ENCODE data around the gene KIF26B. TPM values are rescaled to one million over a fixed set of nuclear protein-coding genes. Genes with fewer than 3 reads are reported as not detected.

The KIF26B gene
- total RNA-seq, 4 donors from 2014 or later = 0.20 to 0.79 (median 0.41) TPM; not detected in 1

DNA sequence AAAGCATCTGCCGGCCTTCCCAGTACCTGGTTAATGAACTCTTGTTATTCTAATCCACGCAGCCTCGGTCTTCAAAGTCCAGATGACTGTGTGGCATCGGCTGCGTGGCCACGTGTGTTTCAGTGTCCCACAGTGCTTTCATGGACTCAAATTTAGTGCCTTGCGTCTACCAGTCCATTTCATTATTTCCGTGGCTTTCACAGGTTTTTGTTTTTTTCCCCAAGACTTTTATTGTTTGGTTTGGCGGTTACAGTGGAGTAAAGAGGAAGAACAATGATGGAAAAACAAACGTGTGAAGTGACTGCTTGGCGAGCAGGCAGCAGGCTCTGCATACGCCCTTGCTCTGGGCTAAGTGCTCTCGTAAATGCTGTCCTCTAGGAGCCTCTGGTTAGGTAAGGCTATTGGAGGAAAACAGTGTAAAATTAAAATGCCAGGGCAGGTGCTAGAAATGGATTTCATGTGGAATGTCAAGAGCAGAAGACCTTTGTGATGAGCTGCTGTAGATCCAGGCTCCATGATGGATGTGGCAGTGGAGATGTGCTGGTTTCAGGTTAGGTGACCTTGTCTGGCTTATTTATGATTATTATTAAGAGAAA, 536.3 kb downstream of the KIF26B start:
- Histone ChIP-seq H3K4me3 (no peak overlapping the region), H3K9me3 (no peaks in the 10 kb centered on the region), H3K27ac (no peak overlapping the region), H3K27me3 (no peaks in the 10 kb centered on the region), H3K4me1 (no peaks in the 10 kb centered on the region), H3K36me3 (no peaks in the 10 kb centered on the region)
- no peak for TF ChIP-seq POLR2A (IDR thresholded peaks at IDR 0.05)
- TF ChIP-seq, protein P1, sequence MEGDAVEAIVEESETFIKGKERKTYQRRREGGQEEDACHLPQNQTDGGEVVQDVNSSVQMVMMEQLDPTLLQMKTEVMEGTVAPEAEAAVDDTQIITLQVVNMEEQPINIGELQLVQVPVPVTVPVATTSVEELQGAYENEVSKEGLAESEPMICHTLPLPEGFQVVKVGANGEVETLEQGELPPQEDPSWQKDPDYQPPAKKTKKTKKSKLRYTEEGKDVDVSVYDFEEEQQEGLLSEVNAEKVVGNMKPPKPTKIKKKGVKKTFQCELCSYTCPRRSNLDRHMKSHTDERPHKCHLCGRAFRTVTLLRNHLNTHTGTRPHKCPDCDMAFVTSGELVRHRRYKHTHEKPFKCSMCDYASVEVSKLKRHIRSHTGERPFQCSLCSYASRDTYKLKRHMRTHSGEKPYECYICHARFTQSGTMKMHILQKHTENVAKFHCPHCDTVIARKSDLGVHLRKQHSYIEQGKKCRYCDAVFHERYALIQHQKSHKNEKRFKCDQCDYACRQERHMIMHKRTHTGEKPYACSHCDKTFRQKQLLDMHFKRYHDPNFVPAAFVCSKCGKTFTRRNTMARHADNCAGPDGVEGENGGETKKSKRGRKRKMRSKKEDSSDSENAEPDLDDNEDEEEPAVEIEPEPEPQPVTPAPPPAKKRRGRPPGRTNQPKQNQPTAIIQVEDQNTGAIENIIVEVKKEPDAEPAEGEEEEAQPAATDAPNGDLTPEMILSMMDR (IDR thresholded peaks at IDR 0.05) = no peak
- no peak for TF ChIP-seq POLR2AphosphoS5 (IDR thresholded peaks at IDR 0.05)
- no peak for TF ChIP-seq EP300 (IDR thresholded peaks at IDR 0.05; ENCODE audit: low read depth)
- DNase-seq = no peak
- in situ Hi-C loops (cut with MboI; ENCODE audit: low pct_ligation_motif_present in 1 of 4, low pct_unique_long_range_greater_than_20kb in 1 of 4, low sequenced_read_pairs in 3 of 4) (no loop called here), intact Hi-C loops (cut with DNase I; ENCODE audit: low total_unique reads) (no loop called here)
- 35 to 56% methylated on average over 11 to 13 of the region's 13 CpGs for WGBS, 2 donors (ENCODE audit: low coverage in 1 of 2)

DNA sequence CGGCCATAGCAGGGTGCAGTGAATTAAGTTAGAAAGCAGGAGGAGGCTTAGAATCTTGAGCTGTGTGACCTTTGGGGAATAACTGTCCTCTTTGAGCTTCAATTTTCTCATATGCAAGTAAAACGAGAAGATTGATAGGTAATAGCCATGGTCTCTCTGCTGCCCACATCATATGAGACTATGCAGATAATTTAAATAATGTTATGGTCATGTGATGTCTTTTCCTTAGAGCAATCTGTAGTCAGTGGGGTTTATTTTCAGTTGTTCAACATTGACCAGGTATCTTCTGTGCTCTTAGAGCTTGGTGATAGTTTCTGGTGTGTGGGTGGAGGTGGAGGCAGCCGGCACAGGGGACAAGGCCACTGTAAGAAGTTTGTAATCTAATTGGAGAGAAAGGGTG, 537.1 kb downstream of the KIF26B start:
- Histone ChIP-seq H3K27ac (no peak overlapping the region), H3K27me3 (no peaks in the 10 kb centered on the region), H3K36me3 (no peaks in the 10 kb centered on the region), H3K9me3 (no peaks in the 10 kb centered on the region), H3K4me1 (no peaks in the 10 kb centered on the region), H3K4me3 (no peak overlapping the region)
- DNase-seq = no peak
- intact Hi-C loops (cut with DNase I; ENCODE audit: low total_unique reads) (no loop called here), in situ Hi-C loops (cut with MboI; ENCODE audit: low pct_ligation_motif_present in 1 of 4, low pct_unique_long_range_greater_than_20kb in 1 of 4, low sequenced_read_pairs in 3 of 4) (no loop called here)
- 79 to 80% methylated on average over 2 to 3 of the region's 3 CpGs for WGBS, 2 donors (ENCODE audit: low coverage in 1 of 2)
- TF ChIP-seq POLR2AphosphoS5 (IDR thresholded peaks at IDR 0.05) (no peak), EP300 (IDR thresholded peaks at IDR 0.05; ENCODE audit: low read depth) (no peak), POLR2A (IDR thresholded peaks at IDR 0.05) (no peak)
- TF ChIP-seq, protein P1 (IDR thresholded peaks at IDR 0.05) = no peak

DNA sequence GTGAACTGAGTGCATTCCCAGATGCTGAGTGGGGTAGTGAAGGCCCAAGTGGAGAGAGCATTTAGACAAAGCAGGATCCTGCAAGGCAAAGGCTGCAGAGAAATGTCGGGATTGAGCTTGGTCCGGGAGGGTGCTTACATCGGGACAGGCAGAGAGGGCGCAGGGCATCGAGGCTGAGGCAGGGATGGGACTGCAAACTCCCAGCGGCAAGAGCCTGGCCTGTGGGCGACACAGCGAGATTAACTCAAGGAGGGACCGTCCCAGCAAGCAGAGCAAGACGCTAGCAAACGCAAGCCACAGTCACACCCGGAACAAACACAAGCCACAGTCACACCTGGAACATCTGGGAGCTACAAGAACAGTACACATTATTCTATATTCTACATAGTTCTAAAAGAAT, 537.5 kb downstream of the KIF26B start:
- no peak overlapping the region for H3K4me3 ChIP-seq
- H3K4me1 ChIP-seq = no peaks in the 10 kb centered on the region
- DNase-seq = no peak
- H3K36me3 ChIP-seq = no peaks in the 10 kb centered on the region
- no peak for TF ChIP-seq POLR2AphosphoS5 (IDR thresholded peaks at IDR 0.05)
- TF ChIP-seq POLR2A (IDR thresholded peaks at IDR 0.05) = no peak
- TF ChIP-seq EP300 (IDR thresholded peaks at IDR 0.05; ENCODE audit: low read depth) = no peak
- intact Hi-C loops (cut with DNase I; ENCODE audit: low total_unique reads) = no loop called here
- no peaks in the 10 kb centered on the region for H3K27me3 ChIP-seq
- WGBS, 2 donors (ENCODE audit: low coverage in 1 of 2) = 92 to 100% methylated on average over 6 to 12 of the region's 12 CpGs
- H3K9me3 ChIP-seq = no peaks in the 10 kb centered on the region
- in situ Hi-C loops (cut with MboI; ENCODE audit: low pct_ligation_motif_present in 1 of 4, low pct_unique_long_range_greater_than_20kb in 1 of 4, low sequenced_read_pairs in 3 of 4) = no loop called here
- no peak overlapping the region for H3K27ac ChIP-seq

DNA sequence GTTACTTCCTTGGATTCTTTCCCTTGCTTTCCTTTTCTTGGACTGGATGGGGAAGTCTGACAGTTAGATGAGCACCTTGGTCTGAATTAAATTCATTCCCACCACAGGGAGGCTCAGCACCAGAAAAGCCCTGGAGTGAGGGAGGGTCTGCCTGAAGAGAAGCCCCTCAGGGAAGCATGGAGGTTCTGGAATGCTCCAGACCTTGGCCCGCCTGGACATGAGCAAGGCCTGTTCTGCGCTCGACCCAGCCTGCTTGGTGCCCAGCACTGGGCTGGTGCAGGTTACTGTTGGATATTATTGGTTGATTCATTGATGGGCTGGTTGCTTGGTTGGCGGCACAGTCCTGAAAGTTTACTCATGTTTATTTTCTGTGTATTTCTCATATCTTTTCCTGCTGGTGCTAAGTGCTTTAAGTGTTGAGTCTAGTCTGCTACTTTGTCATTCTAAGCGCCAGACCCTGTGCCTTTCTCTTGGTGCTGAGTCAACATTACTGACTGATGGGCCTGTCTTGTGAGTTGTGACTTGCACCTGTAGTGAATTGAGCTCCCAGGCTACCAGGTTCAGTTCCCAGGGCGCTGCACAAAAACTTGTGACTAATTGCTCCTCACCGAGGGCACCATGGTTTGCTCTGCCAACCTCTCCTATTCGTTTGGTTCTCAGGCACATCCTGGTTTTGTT, 538.5 kb downstream of the KIF26B start:
- in situ Hi-C loops (cut with MboI; ENCODE audit: low pct_ligation_motif_present in 1 of 4, low pct_unique_long_range_greater_than_20kb in 1 of 4, low sequenced_read_pairs in 3 of 4) (no loop called here), intact Hi-C loops (cut with DNase I; ENCODE audit: low total_unique reads) (no loop called here)
- H3K9me3 ChIP-seq = no peaks in the 10 kb centered on the region
- 71 to 83% methylated on average over 5 to 8 of the region's 8 CpGs for WGBS, 2 donors (ENCODE audit: low coverage in 1 of 2)
- H3K36me3 ChIP-seq = no peaks in the 10 kb centered on the region
- H3K27ac ChIP-seq = no peak overlapping the region
- no peaks in the 10 kb centered on the region for H3K4me1 ChIP-seq
- TF ChIP-seq POLR2AphosphoS5 (IDR thresholded peaks at IDR 0.05) = no peak
- TF ChIP-seq EP300 (IDR thresholded peaks at IDR 0.05; ENCODE audit: low read depth) = no peak
- TF ChIP-seq, protein P1 (IDR thresholded peaks at IDR 0.05) = no peak
- no peak for TF ChIP-seq POLR2A (IDR thresholded peaks at IDR 0.05)
- no peak for DNase-seq
- H3K27me3 ChIP-seq = no peaks in the 10 kb centered on the region
- no peak overlapping the region for H3K4me3 ChIP-seq

Data from transverse colon (tissue), 4 donors.